ENCODE measurements around the gene MTHFD1L. TPM values are rescaled to one million over a fixed set of nuclear protein-coding genes. Genes with fewer than 3 reads are reported as not detected.

The MTHFD1L gene
- total and polyA plus RNA-seq, 2 donors (not counting 3 experiments of a cell fraction or from before 2014, with no cell fraction given), result 40.2 to 120 TPM

DNA sequence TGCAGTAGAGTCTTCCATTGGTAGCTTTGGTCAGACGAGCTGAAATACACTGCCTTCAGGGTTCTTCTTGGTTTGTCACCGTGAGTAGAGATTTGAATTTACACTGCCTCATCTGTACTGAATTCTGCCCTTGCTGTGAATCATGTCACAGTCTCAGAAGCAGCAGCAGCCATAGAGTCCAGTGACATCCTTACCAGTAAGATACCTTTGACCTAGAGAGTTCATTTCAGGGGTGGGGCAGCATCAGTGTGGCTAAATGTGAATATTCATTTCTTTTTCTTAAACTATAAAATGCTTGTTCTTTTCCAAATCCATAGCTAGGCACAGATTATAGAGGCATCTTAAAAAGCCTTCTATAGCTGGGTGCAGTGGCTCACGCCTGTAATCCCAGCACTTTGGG, 223.5 kb downstream of the MTHFD1L start:
- ChIA-PET POLR2A (interaction anchor here (0.7 kb wide), 1 partner anchor 290 kb away, joined by 9 read pairs; no protein-coding TSS in a partner anchor), CTCF (interaction anchor here (0.8 kb wide), 1 partner anchor 235 kb away, joined by 3 read pairs; no protein-coding TSS in a partner anchor)
- Histone ChIP-seq H3K4me1 (ENCODE audit: control insufficient read depth, extremely low read depth, insufficient read depth, low read length) (peaks cover 15% of the 10 kb centered on the region), H3K36me3 (ENCODE audit: control insufficient read depth in 2 of 2, extremely low read depth in 1 of 2, insufficient read depth in 2 of 2, low read length in 2 of 2) (peaks cover 8 to 9% of the 10 kb centered on the region in 2 experiments), H3K4me2 (ENCODE audit: insufficient read depth, low read length) (no peak overlapping the region), H3K27ac (ENCODE audit: insufficient read depth, low read depth, low read length) (no peak overlapping the region), H3K9me1 (replicated peaks; ENCODE audit: control insufficient read depth, extremely low read depth, insufficient read depth, low read length) (no peaks in the 10 kb centered on the region), H3K9ac (replicated peaks; ENCODE audit: extremely low read depth, insufficient read depth, low read length) (no peak overlapping the region), H3K27me3 (ENCODE audit: control insufficient read depth in 2 of 2, insufficient read depth in 2 of 2, low read length in 2 of 2) (no peaks in the 10 kb centered on the region), H3K9me3 (replicated peaks; ENCODE audit: control insufficient read depth, insufficient read depth, low read length) (no peaks in the 10 kb centered on the region), H3K79me2 (ENCODE audit: control insufficient read depth, insufficient read depth, low read length) (no peaks in the 10 kb centered on the region), H4K20me1 (replicated peaks; ENCODE audit: control insufficient read depth, extremely low read depth, insufficient read depth, low read length) (no peaks in the 10 kb centered on the region), H3K4me3 (replicated peaks in 1 of 3; ENCODE audit: insufficient read depth in 1 of 3, low read depth in 1 of 3, low read length in 3 of 3) (no peak overlapping the region), H2AFZ (ENCODE audit: low read depth, low read length) (no peak overlapping the region)
- DNase-seq (ENCODE audit: low read depth, low spot score), result no peak
- no TSS peak for BruUV-seq (replicated peaks)
- intact Hi-C loops (cut with micrococcal nuclease) (no loop called here), dilution Hi-C loops (cut with MboI; ENCODE audit: extremely low pct_ligation_motif_present, low sequenced_read_pairs) (no loop called here)
- TF ChIP-seq POLR2AphosphoS5 (IDR thresholded peaks at IDR 0.05; ENCODE audit: insufficient read depth, low read depth, low read length) (no peak), POLR2A (IDR thresholded peaks at IDR 0.05; ENCODE audit: low read depth, low read length) (no peak), MYC (IDR thresholded peaks at IDR 0.05; ENCODE audit: low read depth, low read length) (no peak), CTCF (IDR thresholded peaks at IDR 0.05; ENCODE audit: extremely low read depth in 1 of 2, insufficient read depth in 1 of 2, low read depth in 1 of 2, low read length in 2 of 2) (no peak), GATA2 (IDR thresholded peaks at IDR 0.05; ENCODE audit: insufficient read depth, insufficient read length, low read depth, low read length) (no peak), JUN (IDR thresholded peaks at IDR 0.05; ENCODE audit: borderline replicate concordance, insufficient read depth, insufficient read length, low read depth) (no peak), MAX (IDR thresholded peaks at IDR 0.05; ENCODE audit: insufficient read depth, insufficient read length) (no peak), FOS (IDR thresholded peaks at IDR 0.05; ENCODE audit: borderline replicate concordance, insufficient read depth, low read length) (no peak), EZH2 (IDR thresholded peaks at IDR 0.05; ENCODE audit: borderline replicate concordance, low read depth, low read length, severe bottlenecking) (no peak)
- no peak for FAIRE-seq
